CD14-positive monocyte (primary cell): ENCODE measurements around the gene RNF149. TPM values are rescaled to one million over a fixed set of nuclear protein-coding genes. Genes with fewer than 3 reads are reported as not detected.
"Not testable (repeated sequence)": the region's sequence is repeated elsewhere in the genome, so short reads cannot be mapped to it uniquely, and the experiment has no call there.

Experiments used
- DNase-seq, 3 donors: peaks; one replicate each; pipeline ENCODE4 v3.0.0-alpha.2; 2011 to 2022
- H2AFZ ChIP-seq: 2 replicates; pipeline ENCODE4 v1.6.0; 2012; ENCODE audit warnings: mild to moderate bottlenecking, low read depth, low read length, inconsistent platforms; ENCODE audit not compliant: insufficient read depth, poor library complexity, severe bottlenecking
- H3K27ac ChIP-seq, 2 donors: 1 replicate in 1 of 2; 2 replicates in 1 of 2; pipeline ENCODE4 v1.5.1; 2012 to 2013; ENCODE audit warnings: low read length in 2 of 2, control low read depth in 1 of 2, inconsistent platforms in 1 of 2, low read depth in 1 of 2, mild to moderate bottlenecking in 1 of 2
- H3K27me3 ChIP-seq, 2 donors: one replicate each; pipeline versions ENCODE4 v1.6.0 to v1.6.1; 2011 to 2013; ENCODE audit warnings: low read length in 2 of 2; ENCODE audit not compliant: control insufficient read depth in 2 of 2, insufficient read depth in 2 of 2
- H3K36me3 ChIP-seq, 2 donors: replicated peaks in 1 of 2; 1 replicate in 1 of 2; 2 replicates in 1 of 2; pipeline versions ENCODE4 v1.5.1 to v1.6.1; 2012 to 2013; ENCODE audit warnings: low read length in 2 of 2, control low read depth in 1 of 2, inconsistent platforms in 1 of 2, mild to moderate bottlenecking in 1 of 2; ENCODE audit not compliant: insufficient read depth in 2 of 2, control insufficient read depth in 1 of 2
- H3K4me1 ChIP-seq, 2 donors: 1 replicate in 1 of 2; 2 replicates in 1 of 2; pipeline versions ENCODE4 v1.5.1 to v1.6.1; 2012 to 2013; ENCODE audit warnings: low read length in 2 of 2, control low read depth in 1 of 2, inconsistent platforms in 1 of 2, mild to moderate bottlenecking in 1 of 2, moderate library complexity in 1 of 2; ENCODE audit not compliant: insufficient read depth in 2 of 2, control insufficient read depth in 1 of 2
- H3K4me2 ChIP-seq: replicated peaks from 2 replicates; pipeline ENCODE3; 2012; ENCODE audit warnings: low read length, moderate library complexity, mild to moderate bottlenecking; ENCODE audit not compliant: poor library complexity, severe bottlenecking; ENCODE audit errors: extremely low read depth
- H3K4me3 ChIP-seq, 3 experiments: fragments of 200-600 bp in 1 of 3; sonication (generic) in 1 of 3; replicated peaks in 1 of 3; 1 replicate in 2 of 3; 2 replicates in 1 of 3; pipeline ENCODE4 v1.5.1; 2011 to 2013; ENCODE audit warnings: low read length in 3 of 3, mild to moderate bottlenecking in 3 of 3, control low read depth in 2 of 3, low read depth in 2 of 3, inconsistent platforms in 1 of 3, moderate library complexity in 1 of 3
- H3K79me2 ChIP-seq: 2 replicates; pipeline ENCODE4 v1.6.0; 2012; ENCODE audit warnings: mild to moderate bottlenecking, control low read depth, inconsistent platforms, low read length, moderate library complexity; ENCODE audit not compliant: insufficient read depth
- H3K9ac ChIP-seq: 2 replicates; pipeline ENCODE4 v1.6.0; 2017; ENCODE audit warnings: low read length, mild to moderate bottlenecking; ENCODE audit not compliant: insufficient read depth, poor library complexity, severe bottlenecking
- H3K9me3 ChIP-seq, 2 donors: replicated peaks in 1 of 2; 1 replicate in 1 of 2; 2 replicates in 1 of 2; pipeline versions ENCODE4 v1.5.1 to v1.6.1; 2012 to 2013; ENCODE audit warnings: low read length in 2 of 2, control low read depth in 1 of 2; ENCODE audit not compliant: control insufficient read depth in 1 of 2, insufficient read depth in 1 of 2
- H4K20me1 ChIP-seq: 2 replicates; pipeline ENCODE4 v1.6.0; 2012; ENCODE audit warnings: mild to moderate bottlenecking, low read length, control low read depth, moderate library complexity; ENCODE audit not compliant: insufficient read depth
- H3K27ac Mint-ChIP-seq, 7 donors: one replicate each; pipeline ENCODE4 v1.8.0; 2020; ENCODE audit warnings: mild to moderate bottlenecking in 7 of 7, mixed read lengths in 7 of 7, moderate library complexity in 6 of 7, inconsistent platforms in 2 of 7
- H3K27me3 Mint-ChIP-seq, 3 donors: one replicate each; pipeline ENCODE4 v1.8.0; 2021 to 2022; ENCODE audit warnings: low read depth in 3 of 3, mild to moderate bottlenecking in 3 of 3, mixed read lengths in 3 of 3, moderate library complexity in 3 of 3, inconsistent platforms in 1 of 3
- H3K36me3 Mint-ChIP-seq, 2 donors: one replicate each; pipeline ENCODE4 v1.8.0; 2020; ENCODE audit warnings: mixed read lengths in 2 of 2, inconsistent platforms in 1 of 2, mild to moderate bottlenecking in 1 of 2
- H3K4me1 Mint-ChIP-seq: one replicate; pipeline ENCODE4 v1.8.0; 2020; ENCODE audit warnings: mild to moderate bottlenecking, mixed read lengths
- H3K4me3 Mint-ChIP-seq, 2 donors: one replicate each; pipeline ENCODE4 v1.8.0; 2020; ENCODE audit warnings: mild to moderate bottlenecking in 2 of 2, mixed read lengths in 2 of 2, moderate library complexity in 1 of 2
- H3K9me3 Mint-ChIP-seq, 7 donors: one replicate each; pipeline ENCODE4 v1.8.0; 2020 to 2022; ENCODE audit warnings: mixed read lengths in 7 of 7, mild to moderate bottlenecking in 6 of 7, moderate library complexity in 6 of 7, inconsistent platforms in 2 of 7
- WGBS: methylation state at CpG from one replicate; pipeline ENCODE4 v1.1.5; 2013; ENCODE audit warnings: missing lambda C conversion rate; ENCODE audit not compliant: insufficient coverage; 5-methylcytosine and 5-hydroxymethylcytosine counted together
- intact Hi-C, 2 donors: fragments of 100-400 bp; cut with micrococcal nuclease; formaldehyde crosslinking; loops; one replicate each; pipeline versions ENCODE4 v1.15.0 to v1.15.1; 2023
- polyA plus RNA-seq, 3 donors: library from polyadenylated mRNA; depleted of rRNA in 1 of 3; unstranded in 2 of 3; stranded (reverse) in 1 of 3; fragments of 300-500 nt in 2 of 3; fragments of >200 nt in 1 of 3; fragmentation: Illumina TruSeq in 2 of 3; gene quantifications; 1 replicate in 2 of 3; 2 replicates in 1 of 3; pipeline ENCODE4 v1.2.3, GENCODE V29; 2012 to 2021
- TF ChIP-seq, protein P1 (sequence below): fragments of 200-600 bp; IDR thresholded peaks from one replicate; pipeline ENCODE4 v1.8.0; 2022; ENCODE audit warnings: antibody characterized with exemption, mild to moderate bottlenecking

Gene RNF149
- polyA plus RNA-seq, 3 donors = 112 to 148 (median 141) TPM

DNA sequence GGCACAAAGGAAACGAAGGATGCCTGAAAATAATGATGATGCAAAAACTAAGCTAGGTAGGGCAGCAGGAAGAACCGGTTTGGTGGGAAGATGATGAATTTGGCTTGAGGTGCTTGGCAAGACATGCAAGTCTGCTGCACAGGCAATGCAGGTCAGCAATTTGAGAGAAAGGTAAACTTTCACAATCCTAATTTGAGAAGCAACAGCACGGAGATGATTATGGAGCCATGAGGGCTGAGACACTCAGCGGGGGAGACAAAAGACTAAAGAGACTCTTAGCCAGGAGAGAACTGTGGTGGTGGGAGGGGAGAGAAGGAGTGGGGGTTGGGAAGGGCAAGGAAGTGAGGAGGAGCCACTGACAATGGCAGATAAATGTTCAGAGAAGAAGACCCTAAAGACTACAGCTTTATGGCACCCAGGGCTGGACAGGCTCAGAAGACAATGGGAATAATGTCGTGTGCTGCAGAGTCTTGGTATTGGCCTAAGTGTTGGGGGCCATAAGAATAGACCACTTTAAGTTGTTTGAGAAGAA lies 19.4 kb upstream of the RNF149 start:
- H3K9ac ChIP-seq = no peak overlapping the region
- Mint-ChIP-seq H3K27me3 (peaks cover 0 to 6% (median 2%) of the 10 kb centered on the region in 3 donors), H3K36me3 (no peaks in the 10 kb centered on the region), H3K9me3 (peaks cover 0 to 2% (median 0%) of the 10 kb centered on the region in 7 donors), H3K4me1 (peaks cover 9% of the 10 kb centered on the region), H3K27ac (no peak overlapping the region), H3K4me3 (no peak overlapping the region)
- peaks cover 0 to 12% of the 10 kb centered on the region in 2 donors for H3K9me3 ChIP-seq
- H3K36me3 ChIP-seq = no peaks in the 10 kb centered on the region
- H3K4me2 ChIP-seq = peak overlapping the region; percentile 70
- intact Hi-C loops = loop anchor here in 1 of 2 donors (2.0 kb wide), 1 partner anchor 19 kb away; the partner anchor contains the start of gene RNF149
- no peaks in the 10 kb centered on the region for H3K27me3 ChIP-seq
- H3K79me2 ChIP-seq = no peaks in the 10 kb centered on the region
- WGBS = 23% methylated on average over 5 of the region's 5 CpGs
- peak in 1 of 3 donors; percentile 15 for DNase-seq
- H4K20me1 ChIP-seq = no peaks in the 10 kb centered on the region
- peak overlapping the region in 2 of 3 experiments; percentile 22 to 63 for H3K4me3 ChIP-seq
- peak overlapping the region; percentile 12 for H2AFZ ChIP-seq
- TF ChIP-seq, protein P1, sequence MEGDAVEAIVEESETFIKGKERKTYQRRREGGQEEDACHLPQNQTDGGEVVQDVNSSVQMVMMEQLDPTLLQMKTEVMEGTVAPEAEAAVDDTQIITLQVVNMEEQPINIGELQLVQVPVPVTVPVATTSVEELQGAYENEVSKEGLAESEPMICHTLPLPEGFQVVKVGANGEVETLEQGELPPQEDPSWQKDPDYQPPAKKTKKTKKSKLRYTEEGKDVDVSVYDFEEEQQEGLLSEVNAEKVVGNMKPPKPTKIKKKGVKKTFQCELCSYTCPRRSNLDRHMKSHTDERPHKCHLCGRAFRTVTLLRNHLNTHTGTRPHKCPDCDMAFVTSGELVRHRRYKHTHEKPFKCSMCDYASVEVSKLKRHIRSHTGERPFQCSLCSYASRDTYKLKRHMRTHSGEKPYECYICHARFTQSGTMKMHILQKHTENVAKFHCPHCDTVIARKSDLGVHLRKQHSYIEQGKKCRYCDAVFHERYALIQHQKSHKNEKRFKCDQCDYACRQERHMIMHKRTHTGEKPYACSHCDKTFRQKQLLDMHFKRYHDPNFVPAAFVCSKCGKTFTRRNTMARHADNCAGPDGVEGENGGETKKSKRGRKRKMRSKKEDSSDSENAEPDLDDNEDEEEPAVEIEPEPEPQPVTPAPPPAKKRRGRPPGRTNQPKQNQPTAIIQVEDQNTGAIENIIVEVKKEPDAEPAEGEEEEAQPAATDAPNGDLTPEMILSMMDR = no peak
- H3K4me1 ChIP-seq = peaks cover 51 to 58% of the 10 kb centered on the region in 2 donors
- peak overlapping the region; percentile 60 to 84 for H3K27ac ChIP-seq

DNA sequence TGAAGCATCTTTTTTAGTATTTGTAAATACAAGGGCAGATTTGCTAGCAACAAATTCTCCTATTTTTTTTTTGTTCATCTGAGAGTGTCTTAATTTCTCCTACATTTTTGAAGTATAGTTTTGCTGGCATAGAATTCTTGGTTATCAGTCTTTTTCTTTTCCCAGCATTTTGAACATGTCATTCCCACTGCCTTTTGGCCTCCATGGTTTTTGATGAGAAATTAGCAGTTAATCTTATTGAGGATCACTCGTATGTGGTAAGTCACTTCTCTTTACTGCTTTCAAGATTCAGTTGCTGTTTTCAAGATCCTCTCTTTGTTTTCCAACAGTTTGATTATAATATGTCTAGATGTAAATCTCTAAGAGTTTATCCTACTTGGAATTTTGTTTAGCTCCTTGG lies 16.9 kb upstream of the RNF149 start:
- Histone ChIP-seq H4K20me1 (no peaks in the 10 kb centered on the region), H3K27me3 (no peaks in the 10 kb centered on the region), H2AFZ (no peak overlapping the region), H3K9ac (no peak overlapping the region), H3K4me2 (no peak overlapping the region), H3K36me3 (no peaks in the 10 kb centered on the region), H3K79me2 (no peaks in the 10 kb centered on the region), H3K4me1 (peaks cover 36 to 38% of the 10 kb centered on the region in 2 donors), H3K27ac (no peak overlapping the region), H3K4me3 (no peak overlapping the region), H3K9me3 (peaks cover 0 to 12% of the 10 kb centered on the region in 2 donors)
- no peak overlapping the region for H3K27ac Mint-ChIP-seq
- TF ChIP-seq, protein P1 = no peak
- H3K4me3 Mint-ChIP-seq = no peak overlapping the region
- no peaks in the 10 kb centered on the region for H3K36me3 Mint-ChIP-seq
- H3K9me3 Mint-ChIP-seq = peaks cover 0 to 2% (median 0%) of the 10 kb centered on the region in 7 donors
- no CpG with 5 or more reads among the region's 1 CpG for WGBS
- H3K27me3 Mint-ChIP-seq = peaks cover 0 to 5% (median 0%) of the 10 kb centered on the region in 3 donors
- no peaks in the 10 kb centered on the region for H3K4me1 Mint-ChIP-seq
- intact Hi-C loops = no loop called here
- no peak for DNase-seq

DNA sequence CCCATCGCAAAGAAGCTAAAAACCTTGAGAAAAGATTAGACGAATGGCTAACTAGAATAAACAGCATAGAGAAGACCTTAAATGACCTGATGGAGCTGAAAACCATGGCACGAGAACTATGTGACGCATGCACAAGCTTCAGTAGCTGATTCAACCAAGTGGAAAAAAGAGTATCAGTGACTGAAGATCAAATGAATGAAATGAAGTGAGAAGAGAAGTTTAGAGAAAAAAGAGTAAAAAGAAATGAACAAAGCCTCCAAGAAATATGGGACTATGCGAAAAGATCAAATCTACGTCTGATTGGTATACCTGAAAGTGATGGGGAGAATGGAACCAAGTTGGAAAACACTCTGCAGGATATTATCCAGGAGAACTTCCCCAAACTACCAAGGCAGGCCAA lies 8.1 kb upstream of the RNF149 start:
- not testable (repeated sequence) for H3K27ac Mint-ChIP-seq, H3K27me3 Mint-ChIP-seq

More for the DNA sequence above, 8.1 kb upstream of the RNF149 start:
- H3K4me1 ChIP-seq, H4K20me1 ChIP-seq, H3K9me3 Mint-ChIP-seq, H3K79me2 ChIP-seq, H3K4me3 Mint-ChIP-seq, intact Hi-C loops, DNase-seq, H3K27ac ChIP-seq, H3K4me2 ChIP-seq, H3K4me3 ChIP-seq, H3K36me3 ChIP-seq, H3K9ac ChIP-seq, H3K27me3 ChIP-seq, H2AFZ ChIP-seq, H3K9me3 ChIP-seq, H3K36me3 Mint-ChIP-seq: not testable (repeated sequence)
- no CpG with 5 or more reads among the region's 6 CpGs for WGBS
- peaks cover 26% of the 10 kb centered on the region for H3K4me1 Mint-ChIP-seq
